ENCODE results near the gene IL1R1. TPM values are rescaled to one million over a fixed set of nuclear protein-coding genes. Genes with fewer than 3 reads are reported as not detected.

IL1R1 gene
- total RNA-seq, 1 donor from 2014 or later: 0.17 TPM

DNA sequence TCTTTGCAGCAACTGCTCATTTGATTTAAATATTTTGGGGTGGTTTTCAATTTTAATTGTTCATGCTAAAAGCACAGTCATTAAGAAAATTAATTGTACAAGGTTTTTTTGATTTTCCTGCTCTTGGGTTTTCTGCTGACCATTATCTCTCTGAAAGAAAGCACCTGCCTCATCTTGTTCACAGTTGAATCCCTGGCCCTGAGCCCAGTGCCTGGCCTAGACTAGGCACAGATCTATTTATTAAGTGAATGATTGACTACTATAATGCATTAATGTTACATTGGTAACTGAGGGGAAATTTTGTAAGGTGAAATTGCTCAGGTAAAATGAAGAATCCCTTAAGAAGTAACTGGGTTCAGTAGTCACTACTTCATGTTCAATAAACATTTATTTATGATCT lies 66.2 kb downstream of the IL1R1 start:
- Mint-ChIP-seq H3K4me1 (ENCODE audit: low read depth, unreplicated experiment) (no peaks in the 10 kb centered on the region), H3K27me3 (ENCODE audit: unreplicated experiment) (no peaks in the 10 kb centered on the region), H3K36me3 (ENCODE audit: unreplicated experiment) (no peaks in the 10 kb centered on the region), H3K27ac (ENCODE audit: unreplicated experiment) (no peak overlapping the region), H3K4me3 (ENCODE audit: unreplicated experiment) (no peak overlapping the region), H3K9me3 (ENCODE audit: unreplicated experiment) (peaks cover 3% of the 10 kb centered on the region)
- no peak for DNase-seq
- TF ChIP-seq, protein P1, sequence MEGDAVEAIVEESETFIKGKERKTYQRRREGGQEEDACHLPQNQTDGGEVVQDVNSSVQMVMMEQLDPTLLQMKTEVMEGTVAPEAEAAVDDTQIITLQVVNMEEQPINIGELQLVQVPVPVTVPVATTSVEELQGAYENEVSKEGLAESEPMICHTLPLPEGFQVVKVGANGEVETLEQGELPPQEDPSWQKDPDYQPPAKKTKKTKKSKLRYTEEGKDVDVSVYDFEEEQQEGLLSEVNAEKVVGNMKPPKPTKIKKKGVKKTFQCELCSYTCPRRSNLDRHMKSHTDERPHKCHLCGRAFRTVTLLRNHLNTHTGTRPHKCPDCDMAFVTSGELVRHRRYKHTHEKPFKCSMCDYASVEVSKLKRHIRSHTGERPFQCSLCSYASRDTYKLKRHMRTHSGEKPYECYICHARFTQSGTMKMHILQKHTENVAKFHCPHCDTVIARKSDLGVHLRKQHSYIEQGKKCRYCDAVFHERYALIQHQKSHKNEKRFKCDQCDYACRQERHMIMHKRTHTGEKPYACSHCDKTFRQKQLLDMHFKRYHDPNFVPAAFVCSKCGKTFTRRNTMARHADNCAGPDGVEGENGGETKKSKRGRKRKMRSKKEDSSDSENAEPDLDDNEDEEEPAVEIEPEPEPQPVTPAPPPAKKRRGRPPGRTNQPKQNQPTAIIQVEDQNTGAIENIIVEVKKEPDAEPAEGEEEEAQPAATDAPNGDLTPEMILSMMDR (IDR thresholded peaks at IDR 0.05; ENCODE audit: partially characterized antibody, unreplicated experiment): no peak

DNA sequence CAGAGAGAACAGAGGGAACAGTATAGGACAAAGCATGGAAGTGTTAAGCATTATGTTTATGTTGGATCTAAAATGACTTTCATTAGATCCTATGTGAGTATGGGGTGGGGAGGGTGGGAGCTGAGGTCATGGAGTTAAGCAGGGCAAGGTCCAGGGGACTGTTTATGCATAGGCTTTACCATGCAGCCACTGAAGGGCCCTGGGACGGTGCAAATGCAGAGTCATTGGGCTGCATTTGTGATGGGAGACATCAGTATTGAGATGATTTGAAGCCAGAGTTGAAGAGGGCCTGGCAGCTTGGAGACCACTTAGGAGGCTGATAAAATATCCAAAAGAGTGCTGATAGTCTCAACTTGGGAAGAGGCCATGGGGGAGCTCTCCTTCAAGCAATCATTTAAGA lies 66.9 kb downstream of the IL1R1 start:
- Mint-ChIP-seq H3K4me3 (ENCODE audit: unreplicated experiment) (no peak overlapping the region), H3K27me3 (ENCODE audit: unreplicated experiment) (no peaks in the 10 kb centered on the region), H3K4me1 (ENCODE audit: low read depth, unreplicated experiment) (no peaks in the 10 kb centered on the region), H3K36me3 (ENCODE audit: unreplicated experiment) (no peaks in the 10 kb centered on the region), H3K9me3 (ENCODE audit: unreplicated experiment) (peaks cover 3% of the 10 kb centered on the region), H3K27ac (ENCODE audit: unreplicated experiment) (no peak overlapping the region)
- TF ChIP-seq, protein P1 (IDR thresholded peaks at IDR 0.05; ENCODE audit: partially characterized antibody, unreplicated experiment): no peak
- no peak for DNase-seq

DNA sequence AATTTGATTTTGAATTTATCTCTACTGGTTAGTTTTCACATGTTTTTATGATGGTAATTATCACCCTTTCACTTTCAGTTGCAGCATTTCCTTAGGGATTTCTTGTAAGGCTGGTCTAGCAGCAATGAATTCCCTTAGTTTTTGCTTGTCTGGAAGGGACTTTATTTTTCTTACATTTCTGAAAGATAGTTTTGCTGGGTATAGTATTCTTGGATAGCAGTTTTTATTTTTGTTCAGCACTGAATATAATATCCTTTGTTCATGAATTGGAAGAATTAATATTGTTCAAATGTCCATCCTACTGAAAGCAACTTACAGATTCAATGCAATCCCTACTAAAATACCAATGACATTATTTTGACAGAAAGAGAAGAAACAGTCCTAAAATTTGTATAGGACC lies 74.5 kb downstream of the IL1R1 start:
- Mint-ChIP-seq H3K4me1 (ENCODE audit: low read depth, unreplicated experiment) (no peaks in the 10 kb centered on the region), H3K27ac (ENCODE audit: unreplicated experiment) (no peak overlapping the region), H3K27me3 (ENCODE audit: unreplicated experiment) (peaks cover 3% of the 10 kb centered on the region), H3K36me3 (ENCODE audit: unreplicated experiment) (peaks cover 9% of the 10 kb centered on the region), H3K9me3 (ENCODE audit: unreplicated experiment) (no peaks in the 10 kb centered on the region), H3K4me3 (ENCODE audit: unreplicated experiment) (no peak overlapping the region)
- TF ChIP-seq, protein P1 (IDR thresholded peaks at IDR 0.05; ENCODE audit: partially characterized antibody, unreplicated experiment): no peak
- no peak for DNase-seq

DNA sequence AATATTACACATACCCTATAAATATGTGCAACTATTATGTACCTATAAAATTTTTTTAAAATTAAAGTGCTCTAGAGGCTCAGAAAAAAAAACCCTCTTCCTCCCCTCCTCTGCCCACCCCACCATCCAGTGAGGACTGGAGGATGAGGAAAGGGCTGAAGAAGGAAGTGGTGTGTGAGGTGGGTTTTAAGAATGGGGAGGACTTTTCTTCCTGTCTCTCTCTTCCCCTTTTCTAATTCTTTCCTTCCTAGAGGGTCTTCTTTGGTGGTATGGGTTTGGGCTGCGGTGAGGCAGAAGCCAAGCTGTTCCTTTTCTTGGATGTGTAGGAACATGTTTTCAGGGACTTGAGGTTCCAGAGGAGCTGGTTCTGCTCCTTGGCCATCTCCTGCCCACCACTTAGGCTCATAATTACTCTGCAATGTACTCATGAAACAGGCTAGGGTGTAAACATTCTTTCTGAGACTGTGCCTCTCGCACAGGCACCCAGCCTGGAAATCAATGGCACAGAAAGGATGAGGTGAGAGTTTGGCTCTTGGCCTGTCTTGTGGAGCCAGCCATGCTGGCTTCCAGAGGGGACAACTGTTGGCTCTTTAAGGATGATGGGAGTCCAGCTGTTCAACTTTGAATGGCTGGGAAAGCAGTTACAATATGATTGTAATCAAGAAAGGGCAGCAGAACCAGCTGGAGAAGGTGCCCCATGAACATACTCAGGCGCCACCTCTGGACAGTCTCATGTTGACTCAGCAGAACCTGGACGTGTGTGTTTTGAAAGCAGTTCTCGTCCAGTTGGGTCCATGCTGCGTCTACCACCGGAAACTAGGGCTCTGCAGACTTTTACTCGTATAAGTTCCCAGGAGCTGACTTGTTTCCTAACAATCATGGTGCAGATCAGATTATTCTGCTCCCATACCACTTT lies 82.5 kb downstream of the IL1R1 start:
- Mint-ChIP-seq H3K27ac (ENCODE audit: unreplicated experiment) (no peak overlapping the region), H3K36me3 (ENCODE audit: unreplicated experiment) (no peaks in the 10 kb centered on the region), H3K9me3 (ENCODE audit: unreplicated experiment) (peaks cover 2% of the 10 kb centered on the region), H3K27me3 (ENCODE audit: unreplicated experiment) (peaks cover 8% of the 10 kb centered on the region), H3K4me3 (ENCODE audit: unreplicated experiment) (no peak overlapping the region), H3K4me1 (ENCODE audit: low read depth, unreplicated experiment) (peaks cover 2% of the 10 kb centered on the region)
- DNase-seq: no peak
- TF ChIP-seq, protein P1 (IDR thresholded peaks at IDR 0.05; ENCODE audit: partially characterized antibody, unreplicated experiment): no peak

DNA sequence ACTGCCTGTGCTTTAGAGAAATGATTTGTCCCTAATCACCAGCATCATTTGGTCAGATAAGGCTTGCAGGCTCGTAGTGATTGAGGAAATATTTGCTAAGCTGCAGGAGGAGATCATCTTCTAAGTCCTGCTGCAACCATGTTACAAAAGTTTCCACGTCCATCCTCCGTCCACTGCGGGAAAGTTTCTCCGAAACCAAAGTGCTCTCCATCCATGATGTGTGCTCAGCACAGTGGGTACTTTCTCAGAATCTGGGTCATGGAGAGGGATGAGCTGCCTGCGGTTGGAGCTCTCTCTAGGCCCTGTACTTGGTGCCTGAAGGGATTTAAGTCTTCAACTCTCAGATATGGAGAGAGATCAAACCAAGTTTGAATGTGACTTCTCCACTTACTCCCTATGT lies 83.6 kb downstream of the IL1R1 start:
- Mint-ChIP-seq H3K36me3 (ENCODE audit: unreplicated experiment) (no peaks in the 10 kb centered on the region), H3K27me3 (ENCODE audit: unreplicated experiment) (peaks cover 6% of the 10 kb centered on the region), H3K9me3 (ENCODE audit: unreplicated experiment) (peaks cover 2% of the 10 kb centered on the region), H3K4me3 (ENCODE audit: unreplicated experiment) (no peak overlapping the region), H3K27ac (ENCODE audit: unreplicated experiment) (no peak overlapping the region), H3K4me1 (ENCODE audit: low read depth, unreplicated experiment) (peaks cover 2% of the 10 kb centered on the region)
- DNase-seq: no peak
- TF ChIP-seq, protein P1 (IDR thresholded peaks at IDR 0.05; ENCODE audit: partially characterized antibody, unreplicated experiment): no peak
